Peyer's patch (tissue), 4 donors: ENCODE data around the gene EPS8L3.

ENCODE experiments used
- CTCF ChIP-seq, 6 experiments: fragments of 450-650 bp in 4 of 6; fragments of 200-600 bp in 2 of 6; sonication (generic) in 1 of 6; IDR thresholded peaks; one replicate each; pipeline ENCODE4 v1.5.1; 2017 to 2019; ENCODE audit warnings: antibody characterized with exemption in 6 of 6, mild to moderate bottlenecking in 3 of 6, moderate library complexity in 1 of 6
- POLR2A ChIP-seq, 2 donors: fragments of 450-650 bp; IDR thresholded peaks; one replicate each; pipeline ENCODE4 v1.5.1; 2017; ENCODE audit warnings: antibody characterized with exemption in 2 of 2, mild to moderate bottlenecking in 2 of 2, moderate library complexity in 2 of 2

DNA sequence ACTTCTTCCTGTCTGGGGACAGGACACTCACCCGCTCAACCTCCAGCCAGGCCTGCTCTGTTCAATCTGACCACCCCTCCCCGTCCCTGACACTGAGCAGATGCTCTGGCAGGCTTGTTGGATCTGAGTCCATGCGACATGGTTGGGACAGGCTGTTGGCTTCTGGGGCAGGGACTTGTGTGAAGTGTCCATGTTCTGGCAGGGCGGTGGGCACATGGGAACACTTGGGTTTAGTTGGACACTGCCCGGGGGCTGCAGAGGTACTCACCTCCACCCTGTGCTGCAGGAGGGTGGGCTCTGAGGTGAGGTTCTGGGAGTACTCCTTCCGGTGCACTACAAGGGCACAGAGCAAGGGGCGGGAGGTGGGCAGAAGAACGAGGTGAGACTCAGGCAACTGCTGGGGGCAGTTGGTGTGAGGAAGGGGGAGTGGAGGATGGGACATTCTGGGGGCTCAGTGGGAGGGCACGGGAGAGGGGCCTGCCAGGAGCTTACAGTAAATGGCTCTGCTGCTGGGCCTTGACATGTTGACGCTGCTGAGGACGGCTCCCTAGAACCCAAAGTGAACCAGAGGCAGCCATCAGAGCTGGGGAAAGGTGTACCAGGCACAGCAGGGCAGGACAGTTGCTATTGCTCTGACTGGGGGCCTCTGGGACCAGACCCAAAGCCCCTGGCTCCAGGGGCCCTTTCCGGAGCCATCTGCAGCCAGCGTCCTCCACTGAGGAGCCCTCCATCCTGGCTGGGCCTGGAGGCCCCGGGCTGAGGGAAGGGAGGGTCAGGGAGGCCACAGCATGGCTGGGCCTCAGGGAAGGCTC, 2.3 kb downstream of the EPS8L3 start:
- TF ChIP-seq POLR2A (IDR thresholded peaks at IDR 0.05) (no peak), CTCF (IDR thresholded peaks at IDR 0.05) (no peak)
